Measurements from ENCODE around the gene TMEM82. TPM values are rescaled to one million over a fixed set of nuclear protein-coding genes. Genes with fewer than 3 reads are reported as not detected.

The TMEM82 gene
- total RNA-seq, 1 donor from 2014 or later: 0.13 TPM

DNA sequence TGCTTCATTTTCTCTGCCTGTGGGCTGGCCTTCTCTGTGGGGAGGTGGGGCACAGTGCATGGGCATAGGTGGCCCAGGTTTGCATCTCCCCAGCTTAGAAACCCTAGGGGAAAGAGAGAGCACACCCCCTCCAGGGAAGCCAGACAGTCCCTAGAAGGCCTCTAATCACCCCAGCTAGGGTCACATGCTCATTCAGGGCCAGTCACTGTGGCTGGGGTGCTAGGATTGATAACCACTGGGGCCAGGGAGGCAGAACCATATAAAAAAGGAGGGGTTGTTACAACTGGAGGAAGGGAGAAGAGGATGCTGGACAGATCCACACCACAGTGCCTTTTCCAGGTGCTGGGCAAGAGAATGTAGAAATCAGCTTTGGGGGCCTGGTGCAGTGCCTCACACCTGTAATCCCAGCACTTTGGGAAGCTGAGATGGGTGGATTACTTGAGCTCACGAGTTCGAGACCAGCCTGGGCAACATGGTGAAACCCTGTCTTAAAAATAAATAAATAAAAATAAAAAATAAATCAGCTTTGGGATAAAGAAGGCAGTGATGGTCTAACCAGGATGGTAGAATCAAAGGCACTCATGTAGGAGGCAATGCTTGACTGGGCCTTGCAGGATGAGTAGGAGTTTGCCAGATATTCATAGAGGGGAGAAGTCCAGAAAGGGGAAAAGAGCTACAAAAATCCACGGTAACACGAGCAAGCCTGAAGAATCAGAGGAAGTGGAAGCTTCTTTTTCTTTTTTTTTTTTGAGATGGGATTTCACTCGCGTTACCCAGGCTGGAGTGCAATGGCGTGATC lies 35.8 kb downstream of the TMEM82 start:
- DNase-seq (ENCODE audit: low read depth in 2 of 2): no peak

DNA sequence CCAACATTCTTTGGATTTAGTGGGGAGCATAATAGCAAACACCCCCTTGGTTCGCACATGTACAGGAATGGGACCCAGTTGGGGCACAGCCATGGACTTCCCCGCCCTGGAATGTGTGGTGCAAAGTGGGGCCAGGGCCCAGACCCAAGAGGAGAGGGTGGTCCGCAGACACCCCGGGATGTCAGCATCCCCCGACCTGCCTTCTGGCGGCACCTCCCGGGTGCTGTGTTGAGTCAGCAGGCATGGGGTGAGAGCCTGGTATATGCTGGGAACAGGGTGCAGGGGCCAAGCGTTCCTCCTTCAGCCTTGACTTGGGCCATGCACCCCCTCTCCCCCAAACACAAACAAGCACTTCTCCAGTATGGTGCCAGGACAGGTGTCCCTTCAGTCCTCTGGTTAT lies 43.4 kb downstream of the TMEM82 start:
- no peak for DNase-seq (ENCODE audit: low read depth in 2 of 2)

DNA sequence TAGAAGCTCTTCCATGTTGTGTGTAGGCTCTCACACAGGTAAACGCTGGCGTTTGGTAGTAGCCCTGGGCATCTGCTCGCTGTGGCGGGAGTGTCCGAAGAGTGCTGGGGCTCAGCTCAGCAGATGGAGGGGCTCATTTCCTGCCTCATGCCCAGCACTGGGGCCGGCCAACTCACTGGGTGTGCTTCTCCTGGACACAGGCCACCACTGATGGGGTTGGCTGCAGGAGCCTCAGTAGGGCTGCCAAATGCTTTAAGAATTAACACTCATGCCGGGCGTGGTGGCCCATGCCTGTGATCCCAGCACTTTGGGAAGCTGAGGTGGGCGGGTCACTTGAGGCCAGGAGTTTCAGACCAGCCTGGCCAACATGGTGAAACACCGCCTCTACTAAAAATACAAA lies 44.3 kb downstream of the TMEM82 start:
- DNase-seq (ENCODE audit: low read depth in 2 of 2): no peak

DNA sequence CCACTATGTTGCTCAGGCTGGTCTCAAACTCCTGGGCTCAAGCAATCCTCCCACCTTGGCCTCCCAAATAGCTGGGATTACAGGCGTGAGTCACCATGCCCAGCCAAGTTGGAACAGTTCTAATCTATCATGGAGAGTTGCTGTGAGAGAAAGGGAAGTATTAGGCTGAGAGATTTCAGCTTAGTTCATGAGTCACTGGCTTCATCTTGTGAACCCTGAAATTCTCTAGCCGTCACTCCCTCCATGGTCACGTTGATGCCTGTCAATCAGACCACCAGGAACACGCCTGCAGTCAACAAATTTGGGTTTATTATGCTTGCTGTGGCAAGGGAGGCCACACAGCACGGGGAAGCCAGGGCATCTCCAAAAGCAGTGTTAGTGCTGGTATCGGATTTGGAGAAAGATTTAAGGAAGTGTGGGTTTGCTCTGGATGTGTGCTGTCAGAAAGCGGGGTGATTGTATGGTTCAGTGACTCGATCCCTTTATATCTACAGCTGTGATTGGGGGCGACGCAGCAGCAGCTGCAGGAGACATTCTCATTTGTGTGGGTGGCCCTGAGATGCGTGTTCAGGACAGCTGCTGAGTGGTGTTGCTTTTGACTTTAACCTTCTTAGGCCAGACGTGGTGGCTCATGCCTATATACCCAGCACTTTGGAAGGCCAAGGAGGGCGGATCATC lies 46.5 kb downstream of the TMEM82 start:
- DNase-seq (ENCODE audit: low read depth in 2 of 2): peak in 1 of 2 donors; percentile 39

DNA sequence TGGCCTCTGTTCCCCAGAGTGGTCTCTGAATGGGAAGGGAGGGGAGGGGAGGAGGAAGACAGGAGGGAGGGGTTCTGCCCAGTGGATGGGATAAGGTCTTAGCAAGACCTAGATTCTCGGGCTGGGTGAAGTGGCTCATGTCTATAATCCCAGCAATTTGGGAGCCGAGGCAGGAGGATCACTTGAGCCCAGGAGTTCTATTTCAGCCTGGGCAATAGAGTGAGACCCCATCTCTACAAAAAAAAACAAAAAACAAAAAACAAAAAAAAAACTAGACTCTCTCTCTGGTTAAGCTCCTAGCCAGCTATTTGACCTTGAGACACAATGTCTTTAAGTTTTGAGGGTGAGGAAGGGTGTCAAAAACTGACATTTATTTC lies 53.8 kb downstream of the TMEM82 start:
- peak in 1 of 2 donors; percentile 24 for DNase-seq (ENCODE audit: low read depth in 2 of 2)

Other genes with a start within 250 kb of the TMEM82 start
- 3.2 and 3.5 TPM in 2 replicates for gene CASP9, start 218.3 kb upstream of the TMEM82 start, total RNA-seq
- gene DNAJC16, start 215.7 kb upstream of the TMEM82 start, total RNA-seq: 9.1 and 11.8 TPM in 2 replicates
- 0.38 and 0.90 TPM in 2 replicates for gene AGMAT, start 157.4 kb upstream of the TMEM82 start, total RNA-seq
- 13.0 and 20.1 TPM in 2 replicates for gene DDI2, start 125.0 kb upstream of the TMEM82 start, total RNA-seq
- gene PLEKHM2, start 58.2 kb upstream of the TMEM82 start, total RNA-seq: 40.1 and 60.6 TPM in 2 replicates
- gene SLC25A34, start 6.2 kb upstream of the TMEM82 start, total RNA-seq: 0.13 and 0.26 TPM in 2 replicates
- 136 and 174 TPM in 2 replicates for gene FBLIM1, start 16.3 kb downstream of the TMEM82 start, total RNA-seq
- 0.76 and 4.0 TPM in 2 replicates for gene UQCRHL, start 65.2 kb downstream of the TMEM82 start, total RNA-seq
- gene SPEN, start 105.2 kb downstream of the TMEM82 start, total RNA-seq: 10.8 and 12.5 TPM in 2 replicates
- 33.5 and 38.4 TPM in 2 replicates for gene ZBTB17, start 233.6 kb downstream of the TMEM82 start, total RNA-seq

All from dermis microvascular lymphatic vessel endothelial cell (primary cell).